Activated CD4-positive, alpha-beta T cell treated with anti-CD3 and anti-CD28 coated beads, Interleukin-2, amount 10 ng/mL, durations not matched to agents 7 days and 5 days (primary cell): ENCODE results near the gene WDR48. TPM values are rescaled to one million over a fixed set of nuclear protein-coding genes. Genes with fewer than 3 reads are reported as not detected.
A peak's percentile ranks its signal among the peaks of the same experiment; 100 is the strongest.

Source experiments
- CTCF ChIA-PET: fragments of 350-600 bp; sonication (Branson Sonifier 250); formaldehyde crosslinking; loops from one replicate; lab custom pipeline; 2021; ENCODE audit warnings: antibody characterized with exemption; lab: Charles Lee
- POLR2A ChIA-PET: fragments of 350-600 bp; sonication (Branson Sonifier 250); formaldehyde crosslinking; loops from one replicate; lab custom pipeline; 2021; ENCODE audit warnings: antibody characterized with exemption; lab: Charles Lee
- DNase-seq: peaks from one replicate; pipeline ENCODE4 v3.0.0-alpha.2; 2020
- H3K27ac Mint-ChIP-seq: one replicate; pipeline ENCODE4 v1.8.0; 2021; ENCODE audit warnings: mild to moderate bottlenecking, moderate library complexity, mixed read lengths
- H3K27me3 Mint-ChIP-seq: one replicate; pipeline ENCODE4 v1.8.0; 2021; ENCODE audit warnings: mixed read lengths
- H3K36me3 Mint-ChIP-seq: one replicate; pipeline ENCODE4 v1.8.0; 2021; ENCODE audit warnings: low read depth, mixed read lengths
- H3K4me1 Mint-ChIP-seq: one replicate; pipeline ENCODE4 v1.8.0; 2021; ENCODE audit warnings: mixed read lengths
- H3K4me3 Mint-ChIP-seq: one replicate; pipeline ENCODE4 v1.8.0; 2021; ENCODE audit warnings: mild to moderate bottlenecking, moderate library complexity, mixed read lengths
- H3K9me3 Mint-ChIP-seq: one replicate; pipeline ENCODE4 v1.8.0; 2021; ENCODE audit warnings: mixed read lengths
- total RNA-seq, 2 experiments: library from RNA; stranded (reverse); gene quantifications; one replicate each; pipeline ENCODE4 v1.2.3, GENCODE V29; 2021

WDR48 gene
- total RNA-seq, 2 experiments from 2014 or later, result 32.3 to 32.4 TPM

- peaks cover 62% of the 10 kb centered on the region for H3K4me1 Mint-ChIP-seq
- POLR2A ChIA-PET, result no interaction called here
- no peaks in the 10 kb centered on the region for H3K27me3 Mint-ChIP-seq
- peaks cover 2% of the 10 kb centered on the region for H3K36me3 Mint-ChIP-seq
- H3K4me3 Mint-ChIP-seq, result peak overlapping the region; percentile 74
- CTCF ChIA-PET, result interaction anchor here (1.1 to 6.1 kb wide), 7 partner anchors 9 to 185 kb away, joined by 3 to 21 read pairs (median 6); no protein-coding TSS in a partner anchor
- no peak for DNase-seq
- peak overlapping the region; percentile 81 for H3K27ac Mint-ChIP-seq
- H3K9me3 Mint-ChIP-seq, result no peaks in the 10 kb centered on the region
Measured at GRCh38 chr3:39106851-39107387, 55.1 kb downstream of the WDR48 start.

DNA sequence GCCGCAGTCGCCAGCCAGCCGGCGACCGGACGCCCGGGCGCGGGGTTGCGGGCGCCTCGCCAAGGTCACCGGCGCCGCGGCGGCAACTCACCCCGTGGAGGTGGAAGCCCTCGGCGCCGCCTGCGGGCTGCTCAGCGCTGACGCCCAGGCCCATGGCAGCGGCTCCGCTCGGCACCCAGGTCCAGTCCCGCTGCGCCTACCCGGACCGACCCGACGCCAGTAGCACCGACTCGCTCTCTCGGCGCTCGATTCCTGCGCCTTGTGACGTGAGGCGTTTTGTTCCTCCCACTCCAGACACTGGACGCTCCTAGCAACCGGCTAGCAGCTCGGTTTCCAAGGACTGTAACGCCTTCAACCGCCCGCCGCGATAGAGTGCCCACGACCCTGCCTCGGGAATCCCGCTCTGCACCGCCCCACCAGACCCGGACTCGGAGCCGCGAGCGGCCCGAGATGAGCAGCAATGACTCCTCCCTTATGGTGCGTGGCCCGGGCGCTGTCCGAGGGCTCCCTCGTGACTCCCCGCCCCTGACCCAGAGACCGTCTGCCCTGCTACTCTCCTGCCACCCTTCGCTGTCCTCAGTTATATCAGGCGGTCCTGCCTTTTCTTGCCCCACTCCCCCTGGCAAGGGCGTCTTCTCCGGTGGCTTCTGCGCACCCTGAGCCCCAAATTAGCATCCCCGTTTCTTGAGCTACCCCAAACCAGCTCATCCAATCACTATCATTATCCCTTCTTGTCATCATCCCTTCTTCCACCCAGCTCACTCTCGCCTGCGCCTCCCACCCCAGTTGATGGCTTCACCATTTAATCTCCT lies 55.8 kb downstream of the WDR48 start, which contains the start of the genes GORASP1 and TTC21A:
TSS of gene GORASP1 (minus strand) at position 240 of the 812 bp plus-strand sequence. CDS start at position 154, 86 bp downstream.
TSS of gene TTC21A (plus strand) at position 293 of the 812 bp plus-strand sequence. CDS start at position 451, 158 bp downstream.
- Mint-ChIP-seq H3K27me3 (no peaks in the 10 kb centered on the region), H3K9me3 (no peaks in the 10 kb centered on the region), H3K4me1 (peaks cover 57% of the 10 kb centered on the region), H3K36me3 (peaks cover 2% of the 10 kb centered on the region), H3K27ac (peak within 1 kb of the TSS; percentile 88), H3K4me3 (peak within 1 kb of the TSS; percentile 79)
- POLR2A ChIA-PET, result no interaction called here
- DNase-seq, result peak; percentile 76
- CTCF ChIA-PET, result interaction anchor here (0.6 to 6.1 kb wide), 8 partner anchors 15 to 299 kb away, joined by 3 to 21 read pairs (median 4); partner anchors contain the start of gene RPSA

GRCh38 chr3:39108200-39108710 lies 56.4 kb downstream of the WDR48 start:
- H3K27ac Mint-ChIP-seq, result peak overlapping the region; percentile 88
- H3K4me3 Mint-ChIP-seq, result peak overlapping the region; percentile 79
- H3K4me1 Mint-ChIP-seq, result peaks cover 50% of the 10 kb centered on the region
- ChIA-PET POLR2A (no interaction called here), CTCF (interaction anchor here (0.7 to 6.1 kb wide), 8 partner anchors 16 to 298 kb away, joined by 3 to 21 read pairs (median 4); partner anchors contain the start of gene RPSA)
- H3K27me3 Mint-ChIP-seq, result peaks cover 2% of the 10 kb centered on the region
- H3K36me3 Mint-ChIP-seq, result peaks cover 2% of the 10 kb centered on the region
- H3K9me3 Mint-ChIP-seq, result no peaks in the 10 kb centered on the region
- DNase-seq, result peak; percentile 73

- ChIA-PET CTCF (interaction anchor here (0.6 to 6.1 kb wide), 6 partner anchors 14 to 183 kb away, joined by 3 to 21 read pairs (median 3); no protein-coding TSS in a partner anchor), POLR2A (no interaction called here)
- DNase-seq, result no peak
- peaks cover 44% of the 10 kb centered on the region for H3K4me1 Mint-ChIP-seq
- H3K4me3 Mint-ChIP-seq, result peak overlapping the region; percentile 79
- H3K27me3 Mint-ChIP-seq, result peaks cover 2% of the 10 kb centered on the region
- peak overlapping the region; percentile 88 for H3K27ac Mint-ChIP-seq
- peaks cover 2% of the 10 kb centered on the region for H3K36me3 Mint-ChIP-seq
- H3K9me3 Mint-ChIP-seq, result no peaks in the 10 kb centered on the region
Measured at GRCh38 chr3:39109086-39109485, 57.3 kb downstream of the WDR48 start.

DNA sequence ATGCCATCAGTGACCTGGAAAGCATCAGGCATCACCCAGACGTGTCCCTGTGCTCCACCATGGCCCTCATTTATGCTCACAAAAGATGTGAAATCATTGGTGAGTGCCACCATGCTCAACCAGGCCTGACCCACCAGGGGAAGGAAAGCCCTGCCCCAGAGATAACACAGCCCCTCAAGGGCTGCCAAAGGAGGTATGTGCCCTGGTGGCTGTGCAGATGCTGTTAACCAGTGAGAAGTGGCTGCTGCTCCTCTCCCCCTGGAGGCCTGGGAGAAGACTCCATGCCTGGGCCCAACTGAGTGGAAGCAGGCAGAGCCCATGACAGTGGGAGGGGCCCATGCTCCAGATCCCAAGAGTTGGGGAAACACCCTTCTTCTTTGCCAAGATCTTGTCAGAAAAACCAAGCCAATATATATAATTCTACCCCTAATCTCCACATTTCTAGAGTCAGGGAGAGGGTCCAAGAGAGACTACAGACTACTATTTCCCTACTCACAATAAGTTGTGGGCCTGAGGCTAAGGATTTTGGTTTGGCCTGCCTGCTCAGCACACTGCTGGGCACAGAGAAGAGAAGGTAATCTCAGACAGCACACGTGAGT lies 58.3 kb downstream of the WDR48 start:
- Mint-ChIP-seq H3K27me3 (peaks cover 2% of the 10 kb centered on the region), H3K27ac (peak overlapping the region; percentile 43)
- no peak for DNase-seq

GRCh38 chr3:39112113-39112512 lies 60.3 kb downstream of the WDR48 start:
- Mint-ChIP-seq H3K27ac (no peak overlapping the region), H3K9me3 (no peaks in the 10 kb centered on the region), H3K36me3 (no peaks in the 10 kb centered on the region), H3K4me1 (peaks cover 23% of the 10 kb centered on the region), H3K4me3 (no peak overlapping the region), H3K27me3 (peaks cover 2% of the 10 kb centered on the region)
- CTCF ChIA-PET, result no interaction called here
- DNase-seq, result no peak
- POLR2A ChIA-PET, result no interaction called here

More for the DNA sequence above, 58.3 kb downstream of the WDR48 start:
- peaks cover 41% of the 10 kb centered on the region for H3K4me1 Mint-ChIP-seq
- CTCF ChIA-PET, result interaction anchor here (0.6 to 2.2 kb wide), 4 partner anchors 13 to 178 kb away, joined by 3 to 12 read pairs (median 3); no protein-coding TSS in a partner anchor
- POLR2A ChIA-PET, result no interaction called here
- no peak overlapping the region for H3K4me3 Mint-ChIP-seq
- no peaks in the 10 kb centered on the region for H3K9me3 Mint-ChIP-seq
- peaks cover 2% of the 10 kb centered on the region for H3K36me3 Mint-ChIP-seq

- CTCF ChIA-PET, result no interaction called here
- POLR2A ChIA-PET, result no interaction called here
Measured at GRCh38 chr3:39112535-39112934, 60.7 kb downstream of the WDR48 start.

DNA sequence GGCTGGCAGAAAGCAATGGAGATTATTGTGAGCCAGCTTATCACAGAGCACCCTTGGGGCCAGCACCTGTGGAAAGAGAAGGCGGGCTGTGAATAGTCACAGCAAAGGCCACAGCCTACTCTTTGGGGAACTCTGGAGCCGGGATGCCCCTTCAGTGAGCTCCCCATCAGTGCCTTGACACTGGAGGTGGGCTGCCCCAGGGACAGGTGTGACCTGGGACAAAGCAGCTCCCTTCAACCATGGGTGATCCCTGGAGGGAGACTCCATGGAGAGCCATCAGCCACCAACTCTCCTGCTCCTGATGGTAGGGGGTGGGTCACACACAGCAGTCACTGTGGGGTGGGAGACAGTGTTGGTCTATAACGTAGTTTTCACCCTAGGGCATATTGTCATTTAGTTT lies 61.5 kb downstream of the WDR48 start:
- CTCF ChIA-PET, result interaction anchor here (0.5 kb wide), 1 partner anchor 877 kb away, joined by 3 read pairs; no protein-coding TSS in a partner anchor
- H3K9me3 Mint-ChIP-seq, result no peaks in the 10 kb centered on the region
- POLR2A ChIA-PET, result no interaction called here
- no peak overlapping the region for H3K27ac Mint-ChIP-seq
- no peak for DNase-seq
- peaks cover 7% of the 10 kb centered on the region for H3K27me3 Mint-ChIP-seq
- no peaks in the 10 kb centered on the region for H3K36me3 Mint-ChIP-seq
- peaks cover 15% of the 10 kb centered on the region for H3K4me1 Mint-ChIP-seq
- no peak overlapping the region for H3K4me3 Mint-ChIP-seq

More at GRCh38 chr3:39112535-39112934, 60.7 kb downstream of the WDR48 start:
- Mint-ChIP-seq H3K36me3 (no peaks in the 10 kb centered on the region), H3K27me3 (peaks cover 4% of the 10 kb centered on the region), H3K27ac (no peak overlapping the region), H3K9me3 (no peaks in the 10 kb centered on the region), H3K4me1 (peaks cover 22% of the 10 kb centered on the region), H3K4me3 (no peak overlapping the region)
- DNase-seq, result no peak

DNA sequence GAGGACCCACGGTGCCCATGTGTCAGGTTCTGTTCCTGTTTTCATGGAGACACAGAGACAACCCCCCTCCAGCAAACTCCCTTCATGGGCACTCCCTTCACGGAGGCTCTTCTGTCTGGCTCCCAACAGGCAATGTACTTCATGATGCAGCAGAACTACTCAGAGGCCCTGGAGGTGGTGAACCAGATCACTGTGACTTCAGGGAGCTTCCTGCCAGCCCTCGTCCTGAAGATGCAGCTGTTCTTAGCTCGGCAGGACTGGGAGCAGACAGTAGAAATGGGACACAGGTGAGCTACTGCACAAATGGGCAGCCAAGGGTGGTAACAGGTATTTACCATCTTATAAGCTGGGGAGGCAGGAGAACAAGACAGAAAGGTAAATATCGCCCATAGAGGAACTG lies 62.6 kb downstream of the WDR48 start:
- Mint-ChIP-seq H3K4me1 (peaks cover 3% of the 10 kb centered on the region), H3K27ac (no peak overlapping the region), H3K36me3 (no peaks in the 10 kb centered on the region), H3K4me3 (no peak overlapping the region), H3K27me3 (peaks cover 7% of the 10 kb centered on the region), H3K9me3 (no peaks in the 10 kb centered on the region)
- no peak for DNase-seq
- POLR2A ChIA-PET, result no interaction called here
- CTCF ChIA-PET, result interaction anchor here (1.3 to 1.5 kb wide), 3 partner anchors 10 to 17 kb away, joined by 3 to 7 read pairs (median 5); no protein-coding TSS in a partner anchor

- Mint-ChIP-seq H3K27ac (no peak overlapping the region), H3K4me1 (no peaks in the 10 kb centered on the region), H3K4me3 (no peak overlapping the region), H3K27me3 (peaks cover 7% of the 10 kb centered on the region), H3K36me3 (no peaks in the 10 kb centered on the region), H3K9me3 (no peaks in the 10 kb centered on the region)
- ChIA-PET POLR2A (interaction anchor here (0.6 kb wide), 1 partner anchor 14 kb away, joined by 7 read pairs; no protein-coding TSS in a partner anchor), CTCF (interaction anchor here (0.7 to 1.6 kb wide), 4 partner anchors 10 to 173 kb away, joined by 3 to 5 read pairs (median 4); no protein-coding TSS in a partner anchor)
- no peak for DNase-seq
Measured at GRCh38 chr3:39115870-39116269, 64.1 kb downstream of the WDR48 start.

DNA sequence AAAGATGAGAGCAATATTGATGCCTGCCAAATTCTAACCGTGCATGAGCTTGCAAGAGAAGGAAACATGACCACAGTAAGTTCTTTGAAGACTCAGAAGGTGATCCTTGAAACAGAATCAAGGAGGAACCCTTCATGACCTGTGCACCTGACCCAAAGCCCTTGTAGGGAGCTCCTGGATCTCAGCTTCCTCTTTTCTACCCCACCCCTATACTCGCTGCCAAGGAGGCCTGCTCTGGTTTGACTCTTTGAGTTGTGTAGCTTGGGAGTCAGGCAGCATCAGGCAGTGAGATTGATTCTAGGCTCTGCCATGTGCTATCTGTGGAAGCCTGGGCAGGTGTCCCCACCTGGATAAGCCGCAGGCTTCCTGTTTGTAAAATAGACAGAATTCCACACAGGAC lies 66.3 kb downstream of the WDR48 start:
- ChIA-PET POLR2A (no interaction called here), CTCF (interaction anchor here (0.8 to 2.6 kb wide), 4 partner anchors 10 to 174 kb away, joined by 3 to 8 read pairs (median 6); no protein-coding TSS in a partner anchor)
- no peak overlapping the region for H3K27ac Mint-ChIP-seq
- no peak for DNase-seq
- H3K36me3 Mint-ChIP-seq, result no peaks in the 10 kb centered on the region
- H3K9me3 Mint-ChIP-seq, result no peaks in the 10 kb centered on the region
- no peak overlapping the region for H3K4me3 Mint-ChIP-seq
- H3K4me1 Mint-ChIP-seq, result no peaks in the 10 kb centered on the region
- H3K27me3 Mint-ChIP-seq, result peaks cover 12% of the 10 kb centered on the region
